Thyroid gland (tissue), 4 donors: ENCODE measurements around the gene MED27. TPM values are rescaled to one million over a fixed set of nuclear protein-coding genes. Genes with fewer than 3 reads are reported as not detected.

Experiments
- DNase-seq, 2 donors: peaks; one replicate each; pipeline ENCODE4 v3.0.0-alpha.2; 2019
- H3K27ac ChIP-seq, 3 donors: fragments of 200-600 bp; sonication (generic); 1 replicate in 2 of 3; 2 replicates in 1 of 3; pipeline ENCODE4 v1.5.1; 2016 to 2019; ENCODE audit warnings: mild to moderate bottlenecking in 1 of 3, moderate library complexity in 1 of 3
- H3K27me3 ChIP-seq: fragments of 200-600 bp; sonication (generic); one replicate; pipeline ENCODE4 v1.5.1; 2019
- H3K36me3 ChIP-seq, 2 donors: fragments of 200-600 bp; sonication (generic); one replicate each; pipeline ENCODE4 v1.5.1; 2016 to 2019
- H3K4me1 ChIP-seq, 2 donors: fragments of 200-600 bp; sonication (generic); one replicate each; pipeline ENCODE4 v1.5.1; 2017 to 2019
- H3K4me3 ChIP-seq, 3 donors: fragments of 200-600 bp; sonication (generic); replicated peaks in 1 of 3; 1 replicate in 2 of 3; 2 replicates in 1 of 3; pipeline ENCODE4 v1.5.1; 2016; ENCODE audit warnings: mild to moderate bottlenecking in 1 of 3
- H3K9me3 ChIP-seq: fragments of 200-600 bp; sonication (generic); one replicate; pipeline ENCODE4 v1.5.1; 2017
- POLR2A ChIP-seq, 2 donors: fragments of 450-650 bp; IDR thresholded peaks; one replicate each; pipeline ENCODE4 v1.6.1; 2017; ENCODE audit warnings: antibody characterized with exemption in 2 of 2, mild to moderate bottlenecking in 2 of 2, moderate library complexity in 1 of 2
- WGBS, 2 donors: methylation state at CpG; one replicate each; pipeline ENCODE4 v1.1.5; 2017; 5-methylcytosine and 5-hydroxymethylcytosine counted together
- intact Hi-C: fragments of 100-400 bp; cut with DNase I; formaldehyde crosslinking; loops from one replicate; pipeline ENCODE4 v1.15.1; 2023
- total RNA-seq, 4 donors: library from RNA; depleted of rRNA; stranded (reverse); fragments of >200 nt; gene quantifications; one replicate each; pipeline ENCODE4 v1.2.3, GENCODE V29; 2016
- TF ChIP-seq, protein P1 (sequence below), 6 experiments: fragments of 200-600 bp in 3 of 6; fragments of 450-650 bp in 3 of 6; sonication (generic) in 3 of 6; IDR thresholded peaks; one replicate each; pipeline ENCODE4 v1.5.1; 2016 to 2019; ENCODE audit warnings: antibody characterized with exemption in 6 of 6, mild to moderate bottlenecking in 2 of 6, inconsistent platforms in 1 of 6, moderate library complexity in 1 of 6

MED27 gene
- total RNA-seq, 4 donors from 2014 or later: 15.3 to 19.5 (median 16.7) TPM

DNA sequence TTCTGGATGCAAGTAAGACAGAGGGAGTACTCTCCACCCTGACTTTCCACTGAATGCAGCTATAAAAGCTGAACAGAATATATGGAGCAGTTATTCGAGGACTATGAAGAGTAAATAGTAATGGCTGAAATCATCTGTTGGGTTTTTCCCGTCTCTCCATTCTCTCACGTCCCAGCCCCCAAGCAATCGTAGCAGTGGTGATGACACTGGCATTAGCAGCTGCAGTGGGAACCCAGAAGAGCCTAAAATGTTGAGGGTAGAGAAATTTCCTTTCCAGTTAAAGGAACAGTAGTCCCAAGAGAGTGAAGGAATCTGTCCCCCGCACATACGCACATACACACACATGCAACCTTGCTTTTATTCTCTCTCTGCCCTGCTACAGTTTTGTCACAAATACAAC, 33.2 kb downstream of the MED27 start:
- H3K27me3 ChIP-seq: no peaks in the 10 kb centered on the region
- no peaks in the 10 kb centered on the region for H3K9me3 ChIP-seq
- no peak overlapping the region for H3K27ac ChIP-seq
- H3K36me3 ChIP-seq: no peaks in the 10 kb centered on the region
- WGBS, 2 donors: 67 to 68% methylated on average over 6 of the region's 6 CpGs
- no peak for DNase-seq
- H3K4me1 ChIP-seq: peaks cover 0 to 5% of the 10 kb centered on the region in 2 donors
- no peak overlapping the region for H3K4me3 ChIP-seq
- TF ChIP-seq POLR2A (IDR thresholded peaks at IDR 0.05): no peak
- TF ChIP-seq, protein P1, sequence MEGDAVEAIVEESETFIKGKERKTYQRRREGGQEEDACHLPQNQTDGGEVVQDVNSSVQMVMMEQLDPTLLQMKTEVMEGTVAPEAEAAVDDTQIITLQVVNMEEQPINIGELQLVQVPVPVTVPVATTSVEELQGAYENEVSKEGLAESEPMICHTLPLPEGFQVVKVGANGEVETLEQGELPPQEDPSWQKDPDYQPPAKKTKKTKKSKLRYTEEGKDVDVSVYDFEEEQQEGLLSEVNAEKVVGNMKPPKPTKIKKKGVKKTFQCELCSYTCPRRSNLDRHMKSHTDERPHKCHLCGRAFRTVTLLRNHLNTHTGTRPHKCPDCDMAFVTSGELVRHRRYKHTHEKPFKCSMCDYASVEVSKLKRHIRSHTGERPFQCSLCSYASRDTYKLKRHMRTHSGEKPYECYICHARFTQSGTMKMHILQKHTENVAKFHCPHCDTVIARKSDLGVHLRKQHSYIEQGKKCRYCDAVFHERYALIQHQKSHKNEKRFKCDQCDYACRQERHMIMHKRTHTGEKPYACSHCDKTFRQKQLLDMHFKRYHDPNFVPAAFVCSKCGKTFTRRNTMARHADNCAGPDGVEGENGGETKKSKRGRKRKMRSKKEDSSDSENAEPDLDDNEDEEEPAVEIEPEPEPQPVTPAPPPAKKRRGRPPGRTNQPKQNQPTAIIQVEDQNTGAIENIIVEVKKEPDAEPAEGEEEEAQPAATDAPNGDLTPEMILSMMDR (IDR thresholded peaks at IDR 0.05): no peak
- intact Hi-C loops: no loop called here

DNA sequence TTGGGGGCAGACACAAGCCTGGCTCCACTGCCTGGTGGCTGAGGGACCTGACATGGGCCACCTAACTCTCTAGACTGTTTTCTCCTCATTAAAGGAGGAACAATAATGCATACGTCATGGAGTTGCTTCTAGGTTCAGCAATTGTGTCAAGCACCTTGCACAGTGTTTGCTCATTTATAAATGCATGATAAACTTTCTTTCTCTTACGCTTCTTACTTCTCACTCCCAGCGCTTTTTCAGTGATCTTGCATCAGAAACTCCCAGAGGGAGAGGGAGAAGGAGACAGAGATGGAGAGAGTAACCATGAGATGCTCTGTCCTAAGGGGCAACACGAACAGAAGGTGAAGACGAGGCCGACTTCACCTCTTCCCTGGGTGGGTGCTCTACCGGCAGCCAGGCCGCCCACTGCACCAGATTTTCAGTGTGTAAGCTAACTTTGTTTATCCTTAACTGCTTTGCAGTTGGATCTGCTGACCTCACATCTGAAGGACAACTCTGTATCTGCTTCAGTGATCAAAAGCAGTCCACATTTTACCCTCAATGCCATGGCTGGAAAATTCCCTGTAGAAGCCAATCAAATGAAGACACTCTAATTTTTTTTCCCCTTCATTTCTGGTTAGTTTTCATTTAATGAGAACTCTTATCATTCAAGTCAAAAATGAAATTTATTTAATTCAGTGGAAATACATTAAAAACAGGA, 35.3 kb downstream of the MED27 start:
- H3K27ac ChIP-seq: no peak overlapping the region
- peaks cover 0 to 5% of the 10 kb centered on the region in 2 donors for H3K4me1 ChIP-seq
- no peaks in the 10 kb centered on the region for H3K36me3 ChIP-seq
- 59 to 74% methylated on average over 8 of the region's 8 CpGs for WGBS, 2 donors
- H3K27me3 ChIP-seq: no peaks in the 10 kb centered on the region
- H3K9me3 ChIP-seq: no peaks in the 10 kb centered on the region
- intact Hi-C loops: no loop called here
- no peak for DNase-seq
- no peak for TF ChIP-seq POLR2A (IDR thresholded peaks at IDR 0.05)
- TF ChIP-seq, protein P1 (IDR thresholded peaks at IDR 0.05): no peak
- H3K4me3 ChIP-seq: no peak overlapping the region

DNA sequence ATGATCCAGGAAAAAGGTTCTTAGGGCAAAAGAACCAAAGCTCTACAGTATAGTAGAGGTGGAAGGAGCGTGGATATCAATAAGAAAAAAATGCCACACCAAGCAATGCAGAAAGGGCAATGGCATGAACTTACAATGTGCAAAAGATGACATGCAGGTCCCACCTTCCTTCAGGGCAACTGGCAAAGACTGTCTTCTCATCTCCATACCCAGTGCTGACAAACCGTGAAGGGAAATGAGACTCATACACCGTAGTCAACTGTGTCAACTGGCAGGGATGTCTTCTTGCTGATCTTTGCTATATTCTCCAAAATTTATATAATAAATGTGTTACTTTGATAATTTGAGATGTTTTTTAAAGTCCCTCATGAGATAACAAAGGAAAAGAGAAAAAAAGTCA, 36.0 kb downstream of the MED27 start:
- Histone ChIP-seq H3K9me3 (no peaks in the 10 kb centered on the region), H3K27ac (no peak overlapping the region), H3K27me3 (no peaks in the 10 kb centered on the region), H3K4me1 (peaks cover 0 to 5% of the 10 kb centered on the region in 2 donors), H3K36me3 (no peaks in the 10 kb centered on the region), H3K4me3 (no peak overlapping the region)
- DNase-seq: no peak
- 94 to 97% methylated on average over 3 of the region's 3 CpGs for WGBS, 2 donors
- intact Hi-C loops: no loop called here
- TF ChIP-seq POLR2A (IDR thresholded peaks at IDR 0.05): no peak

DNA sequence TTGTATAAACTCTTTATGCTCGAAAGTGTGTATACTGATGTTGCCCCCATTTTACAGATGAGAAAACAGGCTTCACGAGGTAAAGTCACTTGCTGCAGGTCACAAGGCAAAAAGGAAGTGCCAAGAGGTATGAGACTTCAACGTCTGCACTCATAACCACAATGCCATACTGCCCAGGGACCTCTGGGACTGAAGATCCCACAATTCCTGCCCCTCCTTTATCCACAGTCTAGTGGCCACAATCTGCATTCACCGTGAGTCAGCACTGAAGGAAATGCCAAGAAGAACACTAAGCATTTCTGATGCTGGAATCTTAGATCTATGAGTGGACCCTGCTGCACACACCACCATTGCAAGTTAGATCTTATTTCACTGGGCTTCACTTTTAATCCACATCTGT, 37.3 kb downstream of the MED27 start:
- WGBS, 2 donors: 78 to 86% methylated on average over 4 of the region's 4 CpGs
- no peaks in the 10 kb centered on the region for H3K36me3 ChIP-seq
- DNase-seq: no peak
- intact Hi-C loops: no loop called here
- TF ChIP-seq, protein P1 (IDR thresholded peaks at IDR 0.05): no peak
- TF ChIP-seq POLR2A (IDR thresholded peaks at IDR 0.05): no peak
- H3K4me3 ChIP-seq: no peak overlapping the region
- peaks cover 0 to 5% of the 10 kb centered on the region in 2 donors for H3K4me1 ChIP-seq
- H3K27me3 ChIP-seq: no peaks in the 10 kb centered on the region
- no peak overlapping the region for H3K27ac ChIP-seq
- no peaks in the 10 kb centered on the region for H3K9me3 ChIP-seq

DNA sequence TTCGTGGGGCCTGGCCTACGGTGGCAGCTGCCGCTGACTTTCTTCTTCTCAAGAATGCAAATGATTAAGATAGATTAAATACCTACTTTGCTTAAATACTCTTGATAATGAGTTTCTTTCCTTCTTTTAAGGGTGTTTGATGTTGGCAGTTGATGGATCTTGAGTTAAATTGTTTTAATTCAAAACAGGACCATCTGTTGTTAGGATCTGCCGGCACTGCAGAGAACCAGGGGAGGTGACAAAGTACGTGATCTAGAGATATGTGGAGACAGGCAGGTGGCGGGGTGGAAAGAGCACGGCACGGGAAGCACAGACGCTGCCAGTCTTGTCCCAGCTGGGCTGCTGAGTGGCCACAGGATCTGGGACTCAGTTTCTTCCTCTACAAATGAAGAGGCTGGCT, 37.9 kb downstream of the MED27 start:
- Histone ChIP-seq H3K4me3 (no peak overlapping the region), H3K4me1 (peaks cover 0 to 5% of the 10 kb centered on the region in 2 donors), H3K9me3 (no peaks in the 10 kb centered on the region), H3K27me3 (no peaks in the 10 kb centered on the region), H3K36me3 (no peaks in the 10 kb centered on the region), H3K27ac (no peak overlapping the region)
- TF ChIP-seq, protein P1 (IDR thresholded peaks at IDR 0.05): no peak
- TF ChIP-seq POLR2A (IDR thresholded peaks at IDR 0.05): no peak
- DNase-seq: no peak
- intact Hi-C loops: no loop called here
- WGBS, 2 donors: 92 to 95% methylated on average over 9 of the region's 9 CpGs
